ENCODE measurements around the gene FMN1. TPM values are rescaled to one million over a fixed set of nuclear protein-coding genes. Genes with fewer than 3 reads are reported as not detected.

The FMN1 gene
- total RNA-seq, 4 donors from 2014 or later = 4.3 to 10.1 (median 8.8) TPM

GRCh38 chr15:33059184-33059583, 135.3 kb downstream of the FMN1 start:
- Histone ChIP-seq H3K4me1 (no peaks in the 10 kb centered on the region), H3K4me3 (no peak overlapping the region), H3K27ac (no peak overlapping the region), H3K36me3 (no peaks in the 10 kb centered on the region), H3K9me3 (no peaks in the 10 kb centered on the region), H3K27me3 (no peaks in the 10 kb centered on the region)
- TF ChIP-seq CTCF (IDR thresholded peaks at IDR 0.05) (no peak), POLR2A (IDR thresholded peaks at IDR 0.05) (no peak)
- no peak for DNase-seq
- WGBS, 2 donors = 30 to 51% methylated on average over 3 of the region's 3 CpGs
- intact Hi-C loops (cut with DNase I) = no loop called here

GRCh38 chr15:33057845-33058244, 136.7 kb downstream of the FMN1 start:
- Histone ChIP-seq H3K9me3 (no peaks in the 10 kb centered on the region), H3K27ac (no peak overlapping the region), H3K36me3 (no peaks in the 10 kb centered on the region), H3K4me1 (no peaks in the 10 kb centered on the region), H3K27me3 (no peaks in the 10 kb centered on the region), H3K4me3 (no peak overlapping the region)
- TF ChIP-seq POLR2A (IDR thresholded peaks at IDR 0.05) (no peak), CTCF (IDR thresholded peaks at IDR 0.05) (no peak)
- 91 to 95% methylated on average over 8 of the region's 8 CpGs for WGBS, 2 donors
- intact Hi-C loops (cut with DNase I) = no loop called here
- DNase-seq = no peak

GRCh38 chr15:33055962-33056361, 138.6 kb downstream of the FMN1 start:
- no peaks in the 10 kb centered on the region for H3K9me3 ChIP-seq
- no peaks in the 10 kb centered on the region for H3K27me3 ChIP-seq
- H3K4me3 ChIP-seq = no peak overlapping the region
- WGBS, 2 donors = 67 to 84% methylated on average over 2 of the region's 2 CpGs
- no peak for DNase-seq
- no peaks in the 10 kb centered on the region for H3K4me1 ChIP-seq
- no peak overlapping the region for H3K27ac ChIP-seq
- intact Hi-C loops (cut with DNase I) = no loop called here
- TF ChIP-seq POLR2A (IDR thresholded peaks at IDR 0.05) = no peak
- TF ChIP-seq CTCF (IDR thresholded peaks at IDR 0.05) = no peak
- H3K36me3 ChIP-seq = no peaks in the 10 kb centered on the region

- H3K4me3 ChIP-seq = no peak overlapping the region
- H3K9me3 ChIP-seq = peaks cover 0 to 4% (median 0%) of the 10 kb centered on the region in 3 donors
- H3K36me3 ChIP-seq = no peaks in the 10 kb centered on the region
- DNase-seq = no peak
- no peaks in the 10 kb centered on the region for H3K27me3 ChIP-seq
- no peak overlapping the region for H3K27ac ChIP-seq
- H3K4me1 ChIP-seq = no peaks in the 10 kb centered on the region
- WGBS, 2 donors = 68 to 75% methylated on average over 5 of the region's 5 CpGs
- no peak for TF ChIP-seq CTCF (IDR thresholded peaks at IDR 0.05)
- TF ChIP-seq POLR2A (IDR thresholded peaks at IDR 0.05) = no peak
- intact Hi-C loops (cut with DNase I) = no loop called here
Observed at GRCh38 chr15:33051528-33051927, 143.0 kb downstream of the FMN1 start.

- TF ChIP-seq POLR2A (IDR thresholded peaks at IDR 0.05) = no peak
- TF ChIP-seq CTCF (IDR thresholded peaks at IDR 0.05) = no peak
- no peak overlapping the region for H3K27ac ChIP-seq
- DNase-seq = no peak
- H3K4me3 ChIP-seq = no peak overlapping the region
- no peaks in the 10 kb centered on the region for H3K36me3 ChIP-seq
- peaks cover 0 to 12% (median 6%) of the 10 kb centered on the region in 3 donors for H3K9me3 ChIP-seq
- intact Hi-C loops (cut with DNase I) = no loop called here
- H3K4me1 ChIP-seq = peaks cover 0 to 16% (median 6%) of the 10 kb centered on the region in 3 donors
- 83 to 92% methylated on average over 2 of the region's 2 CpGs for WGBS, 2 donors
- H3K27me3 ChIP-seq = no peaks in the 10 kb centered on the region
Observed at GRCh38 chr15:33048255-33048654, 146.3 kb downstream of the FMN1 start.

Data from esophagus squamous epithelium (tissue), 5 donors.